ENCODE results near the gene ELP1.

DNA sequence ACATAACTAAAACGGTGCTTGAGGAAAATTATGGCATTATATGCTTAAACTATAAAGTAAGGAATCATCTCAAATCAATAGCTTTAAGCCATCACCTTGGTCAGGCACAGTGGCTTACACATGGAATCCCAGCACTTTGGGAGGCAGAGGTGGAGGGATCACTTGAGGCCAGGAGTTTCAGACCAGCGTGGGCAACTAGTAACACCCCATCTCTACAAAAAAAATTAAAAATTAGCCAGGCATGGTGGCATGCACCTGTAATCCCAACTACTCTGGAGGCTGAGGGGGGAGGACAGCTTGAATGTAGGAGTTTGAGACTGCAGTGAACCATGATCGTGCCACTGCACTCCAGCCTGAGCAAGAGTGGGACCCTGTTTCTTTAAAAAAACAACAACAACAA, 49.2 kb downstream of the ELP1 start:
- TF ChIP-seq, protein P1, sequence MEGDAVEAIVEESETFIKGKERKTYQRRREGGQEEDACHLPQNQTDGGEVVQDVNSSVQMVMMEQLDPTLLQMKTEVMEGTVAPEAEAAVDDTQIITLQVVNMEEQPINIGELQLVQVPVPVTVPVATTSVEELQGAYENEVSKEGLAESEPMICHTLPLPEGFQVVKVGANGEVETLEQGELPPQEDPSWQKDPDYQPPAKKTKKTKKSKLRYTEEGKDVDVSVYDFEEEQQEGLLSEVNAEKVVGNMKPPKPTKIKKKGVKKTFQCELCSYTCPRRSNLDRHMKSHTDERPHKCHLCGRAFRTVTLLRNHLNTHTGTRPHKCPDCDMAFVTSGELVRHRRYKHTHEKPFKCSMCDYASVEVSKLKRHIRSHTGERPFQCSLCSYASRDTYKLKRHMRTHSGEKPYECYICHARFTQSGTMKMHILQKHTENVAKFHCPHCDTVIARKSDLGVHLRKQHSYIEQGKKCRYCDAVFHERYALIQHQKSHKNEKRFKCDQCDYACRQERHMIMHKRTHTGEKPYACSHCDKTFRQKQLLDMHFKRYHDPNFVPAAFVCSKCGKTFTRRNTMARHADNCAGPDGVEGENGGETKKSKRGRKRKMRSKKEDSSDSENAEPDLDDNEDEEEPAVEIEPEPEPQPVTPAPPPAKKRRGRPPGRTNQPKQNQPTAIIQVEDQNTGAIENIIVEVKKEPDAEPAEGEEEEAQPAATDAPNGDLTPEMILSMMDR (IDR thresholded peaks at IDR 0.05) = no peak
- no peak for TF ChIP-seq POLR2AphosphoS5 (IDR thresholded peaks at IDR 0.05)
- TF ChIP-seq POLR2A (IDR thresholded peaks at IDR 0.05) = no peak
